Colonic mucosa (tissue), 4 donors: Measurements from ENCODE around the gene CNGA4. TPM values are rescaled to one million over a fixed set of nuclear protein-coding genes. Genes with fewer than 3 reads are reported as not detected.
"Not testable (repeated sequence)": the region's sequence is repeated elsewhere in the genome, so short reads cannot be mapped to it uniquely, and the experiment has no call there.

ENCODE experiments used
- DNase-seq: peaks from one replicate; pipeline ENCODE4 v3.0.0-alpha.2; 2020
- H3K27ac ChIP-seq: fragments of 200-600 bp; one replicate; pipeline ENCODE4 v1.8.0; 2021
- H3K27me3 ChIP-seq: fragments of 200-600 bp; one replicate; pipeline ENCODE4 v1.8.0; 2021
- H3K36me3 ChIP-seq: fragments of 200-600 bp; one replicate; pipeline ENCODE4 v1.8.0; 2021
- H3K4me1 ChIP-seq: fragments of 200-600 bp; one replicate; pipeline ENCODE4 v1.8.0; 2021; ENCODE audit warnings: mild to moderate bottlenecking
- H3K4me3 ChIP-seq: fragments of 200-600 bp; one replicate; pipeline ENCODE4 v1.8.0; 2021
- H3K9ac ChIP-seq, 2 donors: one replicate each; pipeline ENCODE4 v1.7.0; 2013; ENCODE audit warnings: control low read depth in 2 of 2, low read depth in 2 of 2, low read length in 2 of 2
- H3K9me3 ChIP-seq: fragments of 200-600 bp; one replicate; pipeline ENCODE4 v1.8.0; 2021
- CTCF ChIP-seq: fragments of 200-600 bp; IDR thresholded peaks from one replicate; pipeline ENCODE4 v1.8.0; 2022; ENCODE audit warnings: antibody characterized with exemption, mild to moderate bottlenecking
- intact Hi-C: fragments of 100-400 bp; cut with DNase I; formaldehyde crosslinking; loops from one replicate; pipeline ENCODE4 v1.14.1; 2022
- total RNA-seq, 2 donors: library from RNA; stranded (reverse); fragmentation: NEBNext Ultra II Directional in 1 of 2; extraction: Animal tissue kit (Norgen Biotek cat#: 25700) in 1 of 2; gene quantifications; one replicate each; pipeline ENCODE4 v1.2.1, GENCODE V29; 2021
- donor health status: healthy.
- donor health status: DM: no; HTN: no; CAD: no.
- donor health status: DM: no; HTN: no; CAD: no.

The CNGA4 gene
- total RNA-seq, 2 donors from 2014 or later = 0.12 TPM; not detected in 1

GRCh38 chr11:6270584-6271246, 31.8 kb downstream of the CNGA4 start:
- Histone ChIP-seq H3K27ac (no peak overlapping the region), H3K9me3 (no peaks in the 10 kb centered on the region), H3K4me1 (no peaks in the 10 kb centered on the region), H3K9ac (no peak overlapping the region), H3K27me3 (no peaks in the 10 kb centered on the region), H3K36me3 (no peaks in the 10 kb centered on the region), H3K4me3 (no peak overlapping the region)
- TF ChIP-seq CTCF = no peak
- DNase-seq = no peak
- intact Hi-C loops = no loop called here

GRCh38 chr11:6271598-6271997, 32.7 kb downstream of the CNGA4 start:
- Histone ChIP-seq H3K9ac (no peak overlapping the region), H3K4me3 (no peak overlapping the region), H3K27ac (no peak overlapping the region), H3K27me3 (no peaks in the 10 kb centered on the region), H3K4me1 (no peaks in the 10 kb centered on the region), H3K36me3 (no peaks in the 10 kb centered on the region), H3K9me3 (no peaks in the 10 kb centered on the region)
- intact Hi-C loops = no loop called here
- DNase-seq = no peak
- no peak for TF ChIP-seq CTCF

- Histone ChIP-seq H3K36me3 (no peaks in the 10 kb centered on the region), H3K27ac (no peak overlapping the region), H3K4me3 (no peak overlapping the region), H3K9me3 (no peaks in the 10 kb centered on the region), H3K4me1 (no peaks in the 10 kb centered on the region), H3K9ac (no peak overlapping the region), H3K27me3 (no peaks in the 10 kb centered on the region)
- no peak for TF ChIP-seq CTCF
- intact Hi-C loops = no loop called here
- DNase-seq = no peak
These were observed 34.3 kb downstream of the CNGA4 start for GRCh38 chr11:6273188-6273587.

GRCh38 chr11:6280809-6281208, 41.9 kb downstream of the CNGA4 start:
- H3K4me3 ChIP-seq, H3K9ac ChIP-seq, H3K27me3 ChIP-seq, H3K27ac ChIP-seq, H3K4me1 ChIP-seq, DNase-seq, intact Hi-C loops, H3K9me3 ChIP-seq, H3K36me3 ChIP-seq: not testable (repeated sequence)

GRCh38 chr11:6283453-6284023, 44.6 kb downstream of the CNGA4 start:
- H3K36me3 ChIP-seq = no peaks in the 10 kb centered on the region
- H3K9me3 ChIP-seq = no peaks in the 10 kb centered on the region
- DNase-seq = no peak
- H3K27me3 ChIP-seq = no peaks in the 10 kb centered on the region
- no peak overlapping the region for H3K27ac ChIP-seq
- H3K9ac ChIP-seq = no peak overlapping the region
- intact Hi-C loops = no loop called here
- TF ChIP-seq CTCF = no peak
- no peaks in the 10 kb centered on the region for H3K4me1 ChIP-seq
- no peak overlapping the region for H3K4me3 ChIP-seq

- no peak for DNase-seq
- intact Hi-C loops = no loop called here
- Histone ChIP-seq H3K27me3 (no peaks in the 10 kb centered on the region), H3K27ac (no peak overlapping the region), H3K4me1 (no peaks in the 10 kb centered on the region), H3K9me3 (no peaks in the 10 kb centered on the region), H3K36me3 (no peaks in the 10 kb centered on the region), H3K9ac (no peak overlapping the region), H3K4me3 (no peak overlapping the region)
- TF ChIP-seq CTCF = no peak
These were observed 45.4 kb downstream of the CNGA4 start for GRCh38 chr11:6284250-6284649.
